K562 treated with DMSO at 1 percent for 24 hours (cell line): ENCODE data around the gene MORF4L2. TPM values are rescaled to one million over a fixed set of nuclear protein-coding genes. Genes with fewer than 3 reads are reported as not detected.

Experiments
- total RNA-seq: library from RNA; unstranded; fragments of 300-600 nt; gene quantifications from 2 replicates; pipeline ENCODE4 v1.2.3, GENCODE V29; 2022; ENCODE audit warnings: low read depth; ENCODE audit not compliant: insufficient read depth

MORF4L2 gene, protein sequence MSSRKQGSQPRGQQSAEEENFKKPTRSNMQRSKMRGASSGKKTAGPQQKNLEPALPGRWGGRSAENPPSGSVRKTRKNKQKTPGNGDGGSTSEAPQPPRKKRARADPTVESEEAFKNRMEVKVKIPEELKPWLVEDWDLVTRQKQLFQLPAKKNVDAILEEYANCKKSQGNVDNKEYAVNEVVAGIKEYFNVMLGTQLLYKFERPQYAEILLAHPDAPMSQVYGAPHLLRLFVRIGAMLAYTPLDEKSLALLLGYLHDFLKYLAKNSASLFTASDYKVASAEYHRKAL
- total RNA-seq: 320 and 340 TPM in 2 replicates

DNA sequence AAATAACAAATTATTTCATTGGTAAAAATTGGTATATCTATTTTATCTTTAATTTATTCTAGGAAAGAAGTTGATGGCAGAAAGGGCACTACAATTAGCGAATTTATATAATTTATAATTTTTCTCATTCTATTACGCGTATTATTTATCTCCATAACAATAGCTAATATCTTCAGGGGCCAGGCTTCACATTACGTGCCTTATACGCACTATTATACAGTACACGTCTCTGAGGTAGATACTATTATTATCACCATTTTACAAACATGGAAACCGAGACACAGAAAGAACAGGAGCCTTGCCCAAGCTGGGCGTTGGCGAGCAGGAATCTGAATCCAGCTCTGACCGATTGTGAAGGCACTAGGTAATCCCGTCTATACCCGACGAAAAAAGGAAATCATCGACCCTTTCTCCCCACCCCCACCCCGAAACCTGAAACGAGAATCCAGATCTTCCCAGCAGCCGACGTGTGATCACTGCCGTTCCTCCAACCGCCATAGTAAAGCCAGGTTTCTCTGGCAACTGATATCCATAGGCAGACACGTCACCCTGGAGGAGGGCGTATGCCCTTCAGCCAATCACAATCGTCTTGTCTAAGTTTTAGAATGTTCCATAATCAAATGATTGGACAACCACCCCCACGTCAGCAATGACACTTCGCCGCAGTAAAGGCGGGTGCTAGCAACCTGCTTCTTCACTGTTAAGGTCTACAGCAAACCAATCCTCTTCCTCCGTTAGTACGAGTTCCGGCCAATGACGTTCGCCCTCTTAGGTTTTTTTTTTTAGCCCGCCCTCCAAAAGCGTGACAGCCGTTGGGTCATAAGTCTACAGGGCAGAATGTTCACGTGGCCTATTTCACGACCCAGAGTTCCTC, at the start of gene MORF4L2:
Gene MORF4L2 (minus strand): TSS at position 501 of the 874 bp plus-strand sequence. CDS start 9,672 bp downstream, outside the sequence.

DNA sequence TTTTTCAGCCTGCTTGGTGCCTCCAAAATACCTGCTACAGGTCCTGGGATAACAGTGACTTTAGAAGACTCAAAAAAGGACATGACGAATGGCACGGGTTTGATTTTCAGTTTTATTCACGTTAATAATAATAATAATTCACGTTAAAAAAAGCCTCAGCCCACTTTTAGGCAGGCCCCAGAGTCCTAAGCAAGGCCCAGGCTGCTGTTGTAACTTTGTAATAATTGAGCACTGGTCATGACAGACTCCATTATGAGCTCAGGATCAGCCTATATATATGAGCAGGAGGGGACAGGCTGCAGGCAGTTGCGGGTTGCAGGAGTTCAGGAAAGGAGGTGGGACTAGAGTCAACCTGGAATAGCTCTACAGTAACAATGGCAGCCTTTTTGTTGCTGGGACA, 24.1 kb upstream of the MORF4L2 start, which contains the start of gene TMEM31:
Gene TMEM31 (plus strand): TSS at position 301 of the 400 bp plus-strand sequence. CDS start 1,350 bp downstream, outside the sequence.

DNA sequence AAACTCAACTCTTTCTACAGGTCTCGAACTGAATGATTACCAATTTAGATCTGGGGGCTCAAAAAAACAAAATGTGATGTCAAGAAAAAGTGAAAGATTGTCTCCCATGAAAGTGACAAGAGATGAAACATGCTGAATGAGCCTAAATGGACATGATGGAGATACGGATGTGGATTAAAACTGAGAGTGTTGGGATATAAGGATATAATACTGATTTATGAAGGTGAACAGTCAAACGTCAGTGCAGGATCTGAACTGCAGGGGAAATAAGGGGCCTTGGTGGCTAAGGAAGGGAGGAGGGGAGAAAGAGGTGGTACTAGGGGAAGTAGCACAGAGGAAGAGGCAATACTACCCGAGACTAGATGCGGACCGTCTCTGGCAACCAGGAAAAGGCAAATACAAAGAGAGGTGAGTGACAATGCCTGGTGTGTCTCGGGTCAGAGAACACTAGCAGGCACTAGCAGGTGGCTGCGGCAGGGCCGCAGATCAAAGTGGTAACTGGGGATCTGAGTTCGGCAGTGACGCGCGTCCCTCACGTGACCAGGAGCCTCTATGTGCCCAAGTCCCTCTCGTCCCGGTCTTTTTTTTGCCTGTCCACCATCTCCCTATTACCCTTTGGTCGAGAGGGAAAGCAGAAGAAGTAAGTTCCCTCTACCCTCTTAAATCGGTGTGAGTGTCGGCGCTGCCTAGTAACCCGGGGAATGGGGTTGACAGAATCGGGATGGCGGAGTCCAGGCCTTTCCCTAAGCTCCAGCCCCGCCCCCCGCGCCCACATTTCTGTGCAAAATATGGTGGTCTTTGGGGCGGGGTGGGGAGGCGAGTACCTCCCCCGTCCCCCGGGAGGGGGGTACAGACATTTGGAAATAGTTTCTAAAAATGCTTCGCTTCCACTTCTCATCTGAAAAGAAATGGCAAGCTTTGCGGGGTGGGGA, 57.8 kb downstream of the MORF4L2 start, which contains the start of gene TCEAL1:
Gene TCEAL1 (plus strand): TSS at position 590 of the 932 bp plus-strand sequence. CDS start 942 bp downstream, outside the sequence.

Other genes with a start within 250 kb of the MORF4L2 start
- gene RAB40A, start 167.2 kb downstream of the MORF4L2 start, total RNA-seq: 0.24 and 0.87 TPM in 2 replicates
- gene TCEAL4, start 101.2 kb downstream of the MORF4L2 start, total RNA-seq: 8.6 and 9.8 TPM in 2 replicates
- gene TCEAL3, start 78.7 kb downstream of the MORF4L2 start, total RNA-seq: not detected in 2 replicates
- 2.1 and 3.4 TPM in 2 replicates for gene TCEAL1, start 57.7 kb downstream of the MORF4L2 start, total RNA-seq
- not detected in 2 replicates for gene TMEM31, start 24.2 kb upstream of the MORF4L2 start, total RNA-seq
- not detected in 2 replicates for gene PLP1, start 90.1 kb upstream of the MORF4L2 start, total RNA-seq
- gene RAB9B, start 145.6 kb upstream of the MORF4L2 start, total RNA-seq: 0.15 and 0.16 TPM in 2 replicates